Measurements from ENCODE around the gene CEMIP.
"Not testable (repeated sequence)": the region's sequence is repeated elsewhere in the genome, so short reads cannot be mapped to it uniquely, and the experiment has no call there.

Gene CEMIP

GRCh38 chr15:80755885-80756284, 23.3 kb upstream of the CEMIP start:
- DNase-seq = no peak
- H3K4me3 ChIP-seq (ENCODE audit: insufficient read depth, low read depth, low read length, poor library complexity, severe bottlenecking) = no peak overlapping the region
- H3K27me3 ChIP-seq (replicated peaks; ENCODE audit: control insufficient read depth, insufficient read depth, low read length, poor library complexity, severe bottlenecking) = no peaks in the 10 kb centered on the region
- no peaks in the 10 kb centered on the region for H3K36me3 ChIP-seq (ENCODE audit: control insufficient read depth, insufficient read depth, low read length)
- H3K9me3 ChIP-seq (ENCODE audit: control insufficient read depth, low read length) = no peaks in the 10 kb centered on the region
- H3K27ac ChIP-seq (ENCODE audit: insufficient read depth, low read length, poor library complexity, severe bottlenecking) = no peak overlapping the region
- no peaks in the 10 kb centered on the region for H3K4me1 ChIP-seq (ENCODE audit: control insufficient read depth, insufficient read depth, low read length, poor library complexity, severe bottlenecking)

GRCh38 chr15:80758130-80758745, 20.9 kb upstream of the CEMIP start:
- Histone ChIP-seq H3K4me1 (ENCODE audit: control insufficient read depth, insufficient read depth, low read length, poor library complexity, severe bottlenecking) (no peaks in the 10 kb centered on the region), H3K27me3 (replicated peaks; ENCODE audit: control insufficient read depth, insufficient read depth, low read length, poor library complexity, severe bottlenecking) (no peaks in the 10 kb centered on the region), H3K4me3 (ENCODE audit: insufficient read depth, low read depth, low read length, poor library complexity, severe bottlenecking) (no peak overlapping the region), H3K9me3 (ENCODE audit: control insufficient read depth, low read length) (no peaks in the 10 kb centered on the region), H3K36me3 (ENCODE audit: control insufficient read depth, insufficient read depth, low read length) (no peaks in the 10 kb centered on the region), H3K27ac (ENCODE audit: insufficient read depth, low read length, poor library complexity, severe bottlenecking) (no peak overlapping the region)
- no peak for DNase-seq

- Histone ChIP-seq H3K27ac (ENCODE audit: insufficient read depth, low read length, poor library complexity, severe bottlenecking) (no peak overlapping the region), H3K36me3 (ENCODE audit: control insufficient read depth, insufficient read depth, low read length) (no peaks in the 10 kb centered on the region), H3K4me3 (ENCODE audit: insufficient read depth, low read depth, low read length, poor library complexity, severe bottlenecking) (no peak overlapping the region), H3K9me3 (ENCODE audit: control insufficient read depth, low read length) (no peaks in the 10 kb centered on the region), H3K4me1 (ENCODE audit: control insufficient read depth, insufficient read depth, low read length, poor library complexity, severe bottlenecking) (no peaks in the 10 kb centered on the region), H3K27me3 (replicated peaks; ENCODE audit: control insufficient read depth, insufficient read depth, low read length, poor library complexity, severe bottlenecking) (no peaks in the 10 kb centered on the region)
- no peak for DNase-seq
Measured at GRCh38 chr15:80760960-80761359, 18.2 kb upstream of the CEMIP start.

GRCh38 chr15:80761754-80762153, 17.4 kb upstream of the CEMIP start:
- Histone ChIP-seq H3K36me3 (ENCODE audit: control insufficient read depth, insufficient read depth, low read length) (no peaks in the 10 kb centered on the region), H3K4me3 (ENCODE audit: insufficient read depth, low read depth, low read length, poor library complexity, severe bottlenecking) (no peak overlapping the region)

GRCh38 chr15:80763235-80763634, 15.9 kb upstream of the CEMIP start:
- not testable (repeated sequence) for H3K36me3 ChIP-seq (ENCODE audit: control insufficient read depth, insufficient read depth, low read length); H3K4me3 ChIP-seq (ENCODE audit: insufficient read depth, low read depth, low read length, poor library complexity, severe bottlenecking); H3K27me3 ChIP-seq (replicated peaks; ENCODE audit: control insufficient read depth, insufficient read depth, low read length, poor library complexity, severe bottlenecking); H3K9me3 ChIP-seq (ENCODE audit: control insufficient read depth, low read length); DNase-seq; H3K4me1 ChIP-seq (ENCODE audit: control insufficient read depth, insufficient read depth, low read length, poor library complexity, severe bottlenecking); H3K27ac ChIP-seq (ENCODE audit: insufficient read depth, low read length, poor library complexity, severe bottlenecking)

More at GRCh38 chr15:80761754-80762153, 17.4 kb upstream of the CEMIP start:
- Histone ChIP-seq H3K4me1 (ENCODE audit: control insufficient read depth, insufficient read depth, low read length, poor library complexity, severe bottlenecking) (no peaks in the 10 kb centered on the region), H3K27ac (ENCODE audit: insufficient read depth, low read length, poor library complexity, severe bottlenecking) (no peak overlapping the region), H3K9me3 (ENCODE audit: control insufficient read depth, low read length) (no peaks in the 10 kb centered on the region), H3K27me3 (replicated peaks; ENCODE audit: control insufficient read depth, insufficient read depth, low read length, poor library complexity, severe bottlenecking) (no peaks in the 10 kb centered on the region)
- no peak for DNase-seq

GRCh38 chr15:80764535-80764934, 14.6 kb upstream of the CEMIP start:
- no peaks in the 10 kb centered on the region for H3K27me3 ChIP-seq (replicated peaks; ENCODE audit: control insufficient read depth, insufficient read depth, low read length, poor library complexity, severe bottlenecking)
- no peaks in the 10 kb centered on the region for H3K36me3 ChIP-seq (ENCODE audit: control insufficient read depth, insufficient read depth, low read length)
- H3K9me3 ChIP-seq (ENCODE audit: control insufficient read depth, low read length) = no peaks in the 10 kb centered on the region
- no peak overlapping the region for H3K4me3 ChIP-seq (ENCODE audit: insufficient read depth, low read depth, low read length, poor library complexity, severe bottlenecking)
- H3K4me1 ChIP-seq (ENCODE audit: control insufficient read depth, insufficient read depth, low read length, poor library complexity, severe bottlenecking) = no peaks in the 10 kb centered on the region
- H3K27ac ChIP-seq (ENCODE audit: insufficient read depth, low read length, poor library complexity, severe bottlenecking) = no peak overlapping the region
- DNase-seq = no peak

GRCh38 chr15:80766275-80766674, 12.9 kb upstream of the CEMIP start:
- H3K36me3 ChIP-seq (ENCODE audit: control insufficient read depth, insufficient read depth, low read length) = no peaks in the 10 kb centered on the region
- H3K4me1 ChIP-seq (ENCODE audit: control insufficient read depth, insufficient read depth, low read length, poor library complexity, severe bottlenecking) = no peaks in the 10 kb centered on the region
- H3K27ac ChIP-seq (ENCODE audit: insufficient read depth, low read length, poor library complexity, severe bottlenecking) = no peak overlapping the region
- no peak overlapping the region for H3K4me3 ChIP-seq (ENCODE audit: insufficient read depth, low read depth, low read length, poor library complexity, severe bottlenecking)
- no peaks in the 10 kb centered on the region for H3K27me3 ChIP-seq (replicated peaks; ENCODE audit: control insufficient read depth, insufficient read depth, low read length, poor library complexity, severe bottlenecking)
- DNase-seq = no peak
- H3K9me3 ChIP-seq (ENCODE audit: control insufficient read depth, low read length) = no peaks in the 10 kb centered on the region

GRCh38 chr15:80768158-80768557, 11.0 kb upstream of the CEMIP start:
- H3K27me3 ChIP-seq (replicated peaks; ENCODE audit: control insufficient read depth, insufficient read depth, low read length, poor library complexity, severe bottlenecking) = no peaks in the 10 kb centered on the region
- no peaks in the 10 kb centered on the region for H3K9me3 ChIP-seq (ENCODE audit: control insufficient read depth, low read length)
- no peak for DNase-seq
- H3K4me1 ChIP-seq (ENCODE audit: control insufficient read depth, insufficient read depth, low read length, poor library complexity, severe bottlenecking) = no peaks in the 10 kb centered on the region
- H3K27ac ChIP-seq (ENCODE audit: insufficient read depth, low read length, poor library complexity, severe bottlenecking) = no peak overlapping the region
- H3K4me3 ChIP-seq (ENCODE audit: insufficient read depth, low read depth, low read length, poor library complexity, severe bottlenecking) = no peak overlapping the region
- no peaks in the 10 kb centered on the region for H3K36me3 ChIP-seq (ENCODE audit: control insufficient read depth, insufficient read depth, low read length)

GRCh38 chr15:80769153-80769828, 9.9 kb upstream of the CEMIP start:
- Histone ChIP-seq H3K36me3 (ENCODE audit: control insufficient read depth, insufficient read depth, low read length) (no peaks in the 10 kb centered on the region), H3K4me3 (ENCODE audit: insufficient read depth, low read depth, low read length, poor library complexity, severe bottlenecking) (no peak overlapping the region), H3K4me1 (ENCODE audit: control insufficient read depth, insufficient read depth, low read length, poor library complexity, severe bottlenecking) (no peaks in the 10 kb centered on the region), H3K27ac (ENCODE audit: insufficient read depth, low read length, poor library complexity, severe bottlenecking) (no peak overlapping the region), H3K9me3 (ENCODE audit: control insufficient read depth, low read length) (no peaks in the 10 kb centered on the region), H3K27me3 (replicated peaks; ENCODE audit: control insufficient read depth, insufficient read depth, low read length, poor library complexity, severe bottlenecking) (no peaks in the 10 kb centered on the region)
- DNase-seq = no peak

- DNase-seq = no peak
- Histone ChIP-seq H3K4me1 (ENCODE audit: control insufficient read depth, insufficient read depth, low read length, poor library complexity, severe bottlenecking) (no peaks in the 10 kb centered on the region), H3K27ac (ENCODE audit: insufficient read depth, low read length, poor library complexity, severe bottlenecking) (no peak overlapping the region), H3K9me3 (ENCODE audit: control insufficient read depth, low read length) (no peaks in the 10 kb centered on the region), H3K4me3 (ENCODE audit: insufficient read depth, low read depth, low read length, poor library complexity, severe bottlenecking) (no peak overlapping the region), H3K27me3 (replicated peaks; ENCODE audit: control insufficient read depth, insufficient read depth, low read length, poor library complexity, severe bottlenecking) (no peaks in the 10 kb centered on the region), H3K36me3 (ENCODE audit: control insufficient read depth, insufficient read depth, low read length) (no peaks in the 10 kb centered on the region)
Measured at GRCh38 chr15:80769829-80770705, 9.1 kb upstream of the CEMIP start.

Measured in effector memory CD4-positive, alpha-beta T cell (primary cell).